ENCODE measurements around the gene PRC1. TPM values are rescaled to one million over a fixed set of nuclear protein-coding genes. Genes with fewer than 3 reads are reported as not detected.

Gene PRC1
- total RNA-seq, 1 donor from 2014 or later: 11.8 TPM

GRCh38 chr15:91031796-91032195, 37.5 kb upstream of the PRC1 start:
- Histone ChIP-seq H3K9me3 (ENCODE audit: insufficient read depth, low read depth, low read length) (no peaks in the 10 kb centered on the region), H3K27me3 (ENCODE audit: insufficient read depth, low read length) (peaks cover 2% of the 10 kb centered on the region), H3K27ac (ENCODE audit: low read depth, low read length) (no peak overlapping the region), H4K20me1 (ENCODE audit: insufficient read depth, low read length) (no peaks in the 10 kb centered on the region), H3K4me2 (ENCODE audit: low read length) (no peak overlapping the region), H3K4me1 (ENCODE audit: insufficient read depth, low read length) (no peaks in the 10 kb centered on the region), H3K36me3 (ENCODE audit: insufficient read depth, low read length) (no peaks in the 10 kb centered on the region), H3K4me3 (ENCODE audit: insufficient read depth, low read depth, low read length) (no peak overlapping the region), H3K79me2 (ENCODE audit: insufficient read depth, low read length) (no peaks in the 10 kb centered on the region), H3K9ac (ENCODE audit: low read length) (no peak overlapping the region), H2AFZ (ENCODE audit: low read depth, low read length) (no peak overlapping the region)
- FAIRE-seq (no peak), DNase-seq (ENCODE audit: low read depth) (no peak)
- Mint-ChIP-seq H3K4me3 (ENCODE audit: unreplicated experiment) (no peak overlapping the region), H3K9me3 (ENCODE audit: unreplicated experiment) (peaks cover 4% of the 10 kb centered on the region), H3K27ac (ENCODE audit: unreplicated experiment) (no peak overlapping the region), H3K4me1 (ENCODE audit: low read depth, unreplicated experiment) (no peaks in the 10 kb centered on the region), H3K36me3 (ENCODE audit: low read depth, unreplicated experiment) (no peaks in the 10 kb centered on the region), H3K27me3 (ENCODE audit: low read depth, unreplicated experiment) (peaks cover 29% of the 10 kb centered on the region)
- TF ChIP-seq EZH2 (IDR thresholded peaks at IDR 0.05; ENCODE audit: insufficient read depth, low read length): no peak
- no peak for TF ChIP-seq CTCF (IDR thresholded peaks at IDR 0.05; ENCODE audit: insufficient read depth, low read depth, low read length)

GRCh38 chr15:91027677-91028076, 33.3 kb upstream of the PRC1 start:
- H3K36me3 ChIP-seq (ENCODE audit: insufficient read depth, low read length): no peaks in the 10 kb centered on the region
- H3K4me3 ChIP-seq (ENCODE audit: insufficient read depth, low read depth, low read length): no peak overlapping the region
- H3K27ac ChIP-seq (ENCODE audit: low read depth, low read length): no peak overlapping the region
- TF ChIP-seq EZH2 (IDR thresholded peaks at IDR 0.05; ENCODE audit: insufficient read depth, low read length) (no peak), CTCF (IDR thresholded peaks at IDR 0.05; ENCODE audit: insufficient read depth, low read depth, low read length) (no peak)
- Mint-ChIP-seq H3K4me3 (ENCODE audit: unreplicated experiment) (no peak overlapping the region), H3K9me3 (ENCODE audit: unreplicated experiment) (no peaks in the 10 kb centered on the region), H3K36me3 (ENCODE audit: low read depth, unreplicated experiment) (no peaks in the 10 kb centered on the region), H3K4me1 (ENCODE audit: low read depth, unreplicated experiment) (no peaks in the 10 kb centered on the region), H3K27ac (ENCODE audit: unreplicated experiment) (no peak overlapping the region), H3K27me3 (ENCODE audit: low read depth, unreplicated experiment) (peaks cover 2% of the 10 kb centered on the region)
- H4K20me1 ChIP-seq (ENCODE audit: insufficient read depth, low read length): no peaks in the 10 kb centered on the region
- H3K4me1 ChIP-seq (ENCODE audit: insufficient read depth, low read length): no peaks in the 10 kb centered on the region
- no peak for DNase-seq (ENCODE audit: low read depth)
- H3K27me3 ChIP-seq (ENCODE audit: insufficient read depth, low read length): no peaks in the 10 kb centered on the region
- H2AFZ ChIP-seq (ENCODE audit: low read depth, low read length): no peak overlapping the region
- no peak overlapping the region for H3K4me2 ChIP-seq (ENCODE audit: low read length)
- FAIRE-seq: no peak
- H3K9ac ChIP-seq (ENCODE audit: low read length): no peak overlapping the region
- no peaks in the 10 kb centered on the region for H3K9me3 ChIP-seq (ENCODE audit: insufficient read depth, low read depth, low read length)
- H3K79me2 ChIP-seq (ENCODE audit: insufficient read depth, low read length): no peaks in the 10 kb centered on the region

GRCh38 chr15:91023720-91024119, 29.4 kb upstream of the PRC1 start:
- FAIRE-seq: no peak
- Histone ChIP-seq H3K9ac (ENCODE audit: low read length) (no peak overlapping the region), H2AFZ (ENCODE audit: low read depth, low read length) (no peak overlapping the region), H3K36me3 (ENCODE audit: insufficient read depth, low read length) (no peaks in the 10 kb centered on the region), H3K9me3 (ENCODE audit: insufficient read depth, low read depth, low read length) (no peaks in the 10 kb centered on the region), H3K4me2 (ENCODE audit: low read length) (no peak overlapping the region), H3K27ac (ENCODE audit: low read depth, low read length) (no peak overlapping the region), H4K20me1 (ENCODE audit: insufficient read depth, low read length) (no peaks in the 10 kb centered on the region), H3K4me1 (ENCODE audit: insufficient read depth, low read length) (peaks cover 7% of the 10 kb centered on the region), H3K27me3 (ENCODE audit: insufficient read depth, low read length) (no peaks in the 10 kb centered on the region), H3K4me3 (ENCODE audit: insufficient read depth, low read depth, low read length) (no peak overlapping the region), H3K79me2 (ENCODE audit: insufficient read depth, low read length) (peaks cover 33% of the 10 kb centered on the region)
- Mint-ChIP-seq H3K4me3 (ENCODE audit: unreplicated experiment) (no peak overlapping the region), H3K27me3 (ENCODE audit: low read depth, unreplicated experiment) (no peaks in the 10 kb centered on the region), H3K9me3 (ENCODE audit: unreplicated experiment) (no peaks in the 10 kb centered on the region), H3K4me1 (ENCODE audit: low read depth, unreplicated experiment) (peaks cover 13% of the 10 kb centered on the region), H3K36me3 (ENCODE audit: low read depth, unreplicated experiment) (no peaks in the 10 kb centered on the region), H3K27ac (ENCODE audit: unreplicated experiment) (no peak overlapping the region)
- no peak for DNase-seq (ENCODE audit: low read depth)
- TF ChIP-seq CTCF (IDR thresholded peaks at IDR 0.05; ENCODE audit: insufficient read depth, low read depth, low read length): no peak
- no peak for TF ChIP-seq EZH2 (IDR thresholded peaks at IDR 0.05; ENCODE audit: insufficient read depth, low read length)

Data from astrocyte (in vitro differentiated cells and primary cell).